NCI-H1436 treated with DMSO at 0.1 percent for 48 hours (cell line): Measurements from ENCODE around the gene LGALS7B.
"Not testable (repeated sequence)": the region's sequence is repeated elsewhere in the genome, so short reads cannot be mapped to it uniquely, and the experiment has no call there.

Source experiments
- DNase-seq: peaks from one replicate; lab custom pipeline; 2025; lab: John Stamatoyannopoulos, UW

Gene LGALS7B

GRCh38 chr19:38797781-38798180, 8.8 kb downstream of the LGALS7B start:
- DNase-seq, result not testable (repeated sequence)

- no peak for DNase-seq
Measured at GRCh38 chr19:38799104-38799503, 10.1 kb downstream of the LGALS7B start.

- no peak for DNase-seq
Measured at GRCh38 chr19:38800577-38801347, 11.8 kb downstream of the LGALS7B start.

- no peak for DNase-seq
Measured at GRCh38 chr19:38801359-38802095, 12.5 kb downstream of the LGALS7B start.

GRCh38 chr19:38803543-38803942, 14.5 kb downstream of the LGALS7B start:
- no peak for DNase-seq

GRCh38 chr19:38805180-38805579, 16.2 kb downstream of the LGALS7B start:
- no peak for DNase-seq

GRCh38 chr19:38806371-38806770, 17.4 kb downstream of the LGALS7B start:
- DNase-seq, result no peak

GRCh38 chr19:38807374-38808098, 18.5 kb downstream of the LGALS7B start:
- not testable (repeated sequence) for DNase-seq

- DNase-seq, result no peak
Measured at GRCh38 chr19:38808741-38809140, 19.7 kb downstream of the LGALS7B start.

- DNase-seq, result no peak
Measured at GRCh38 chr19:38809592-38810252, 20.7 kb downstream of the LGALS7B start.

GRCh38 chr19:38812009-38812840, 23.2 kb downstream of the LGALS7B start:
- DNase-seq, result no peak

GRCh38 chr19:38812841-38813320, 23.9 kb downstream of the LGALS7B start, which contains the start of gene LGALS4:
TSS of gene LGALS4 (minus strand) at chr19:38812945. CDS start at chr19:38812886, 59 bp downstream.
- DNase-seq, result no peak

GRCh38 chr19:38813323-38813722, 24.3 kb downstream of the LGALS7B start:
- no peak for DNase-seq

GRCh38 chr19:38813932-38814331, 24.9 kb downstream of the LGALS7B start:
- DNase-seq, result not testable (repeated sequence)

- no peak for DNase-seq
Measured at GRCh38 chr19:38815059-38816001, 26.3 kb downstream of the LGALS7B start.

GRCh38 chr19:38816131-38816750, 27.2 kb downstream of the LGALS7B start:
- DNase-seq, result no peak

GRCh38 chr19:38817081-38817480, 28.1 kb downstream of the LGALS7B start:
- DNase-seq, result no peak

- DNase-seq, result no peak
Measured at GRCh38 chr19:38819231-38819920, 30.4 kb downstream of the LGALS7B start.
